AG04450 (cell line): ENCODE results near the gene GUCY1A2. TPM values are rescaled to one million over a fixed set of nuclear protein-coding genes. Genes with fewer than 3 reads are reported as not detected.

Experiments used
- CTCF ChIA-PET: fragments of 300-600, 350-600 bp; formaldehyde crosslinking; extraction: SDS; loops from one replicate; lab custom pipeline; 2022; ENCODE audit warnings: antibody characterized with exemption, inconsistent platforms; lab: Charles Lee
- POLR2A ChIA-PET: fragments of 350-600 bp; formaldehyde crosslinking; extraction: SDS; loops from one replicate; lab custom pipeline; 2021; ENCODE audit warnings: antibody characterized with exemption, inconsistent platforms; lab: Yijun Ruan, JAX
- DNase-seq: peaks from one replicate; pipeline ENCODE4 v3.0.0-alpha.2; 2011; ENCODE audit warnings: low read depth, low spot score
- H3K27ac ChIP-seq: one replicate; pipeline ENCODE4 v1.5.1; 2012; ENCODE audit warnings: low read depth, low read length, control low read depth
- H3K27me3 ChIP-seq: one replicate; pipeline ENCODE4 v1.6.0; 2012; ENCODE audit warnings: low read length; ENCODE audit not compliant: control insufficient read depth, insufficient read depth
- H3K4me3 ChIP-seq: 2 replicates; pipeline ENCODE4 v1.5.1; 2011; ENCODE audit warnings: mild to moderate bottlenecking, low read depth, low read length, control low read depth
- H3K9me3 ChIP-seq: 2 replicates; pipeline ENCODE4 v1.5.1; 2012; ENCODE audit warnings: low read length; ENCODE audit not compliant: control insufficient read depth, insufficient read depth
- CTCF ChIP-seq: IDR thresholded peaks from 2 replicates; pipeline ENCODE4 v1.5.1; 2011; ENCODE audit warnings: low read depth, low read length, control low read depth, inconsistent platforms
- polyA plus RNA-seq: library from polyadenylated mRNA; depleted of rRNA; stranded (reverse); fragments of >200 nt; gene quantifications from 2 replicates; pipeline ENCODE4 v1.2.3, GENCODE V29; 2011

The GUCY1A2 gene
- polyA plus RNA-seq, 1 experiment = 0.04 TPM

- H3K4me3 ChIP-seq = no peak overlapping the region
- H3K27me3 ChIP-seq = no peaks in the 10 kb centered on the region
- H3K27ac ChIP-seq = no peak overlapping the region
- TF ChIP-seq CTCF = no peak
- DNase-seq = no peak
- no peaks in the 10 kb centered on the region for H3K9me3 ChIP-seq
- CTCF ChIA-PET = no interaction called here
- POLR2A ChIA-PET = no interaction called here
Observed at GRCh38 chr11:106950067-106950491, 68.2 kb downstream of the GUCY1A2 start.

GRCh38 chr11:106943089-106943488 is 75.2 kb downstream of the GUCY1A2 start:
- CTCF ChIA-PET = no interaction called here
- H3K4me3 ChIP-seq = no peak overlapping the region
- H3K27me3 ChIP-seq = no peaks in the 10 kb centered on the region
- POLR2A ChIA-PET = no interaction called here
- DNase-seq = no peak
- H3K9me3 ChIP-seq = no peaks in the 10 kb centered on the region
- no peak overlapping the region for H3K27ac ChIP-seq
- no peak for TF ChIP-seq CTCF

- Histone ChIP-seq H3K4me3 (no peak overlapping the region), H3K27ac (no peak overlapping the region), H3K27me3 (no peaks in the 10 kb centered on the region), H3K9me3 (no peaks in the 10 kb centered on the region)
- POLR2A ChIA-PET = no interaction called here
- CTCF ChIA-PET = no interaction called here
- TF ChIP-seq CTCF = no peak
- no peak for DNase-seq
Observed at GRCh38 chr11:106939157-106939556, 79.1 kb downstream of the GUCY1A2 start.

GRCh38 chr11:106937111-106937510 is 81.2 kb downstream of the GUCY1A2 start:
- H3K4me3 ChIP-seq = no peak overlapping the region
- TF ChIP-seq CTCF = no peak
- POLR2A ChIA-PET = no interaction called here
- H3K27ac ChIP-seq = no peak overlapping the region
- no peak for DNase-seq
- H3K27me3 ChIP-seq = no peaks in the 10 kb centered on the region
- no peaks in the 10 kb centered on the region for H3K9me3 ChIP-seq
- CTCF ChIA-PET = interaction anchor here (0.5 kb wide), 1 partner anchor 34 kb away, joined by 4 read pairs; no protein-coding TSS in a partner anchor

- DNase-seq = no peak
- Histone ChIP-seq H3K4me3 (no peak overlapping the region), H3K27me3 (no peaks in the 10 kb centered on the region), H3K9me3 (no peaks in the 10 kb centered on the region), H3K27ac (no peak overlapping the region)
- ChIA-PET CTCF (no interaction called here), POLR2A (no interaction called here)
- no peak for TF ChIP-seq CTCF
Observed at GRCh38 chr11:106925245-106925644, 93.0 kb downstream of the GUCY1A2 start.
